CD4-positive, alpha-beta T cell (primary cell): ENCODE data around the gene DENND1A. TPM values are rescaled to one million over a fixed set of nuclear protein-coding genes. Genes with fewer than 3 reads are reported as not detected.
"Not testable (repeated sequence)": the region's sequence is repeated elsewhere in the genome, so short reads cannot be mapped to it uniquely, and the experiment has no call there.

Experiments used
- ATAC-seq: fragments of 200-7000 bp; cut with Tn5 transposase; one replicate; pipeline ENCODE4 v1.10.0; 2022; ENCODE audit warnings: mild to moderate bottlenecking; ENCODE audit not compliant: poor library complexity
- CTCF ChIA-PET: fragments of 350-600 bp; sonication (Branson Sonifier 250); formaldehyde crosslinking; loops from one replicate; lab custom pipeline; 2021; ENCODE audit warnings: antibody characterized with exemption, inconsistent platforms; lab: Charles Lee
- POLR2A ChIA-PET: fragments of 350-600 bp; sonication (Branson Sonifier 250); formaldehyde crosslinking; loops from one replicate; lab custom pipeline; 2021; ENCODE audit warnings: antibody characterized with exemption, inconsistent platforms; lab: Charles Lee
- DNase-seq, 14 experiments: peaks; one replicate each; pipeline ENCODE4 v3.0.0-alpha.2; 2013 to 2020; ENCODE audit warnings: mixed read lengths in 2 of 14
- H3K27ac ChIP-seq, 2 donors: one replicate each; pipeline versions ENCODE4 v1.5.1 to v1.7.0; 2013; ENCODE audit warnings: low read length in 2 of 2, low read depth in 1 of 2, mild to moderate bottlenecking in 1 of 2
- H3K27me3 ChIP-seq, 2 experiments: 1 replicate in 1 of 2; 2 replicates in 1 of 2; pipeline versions ENCODE4 v1.6.1 to v1.7.0; 2013; ENCODE audit warnings: low read length in 2 of 2, control low read depth in 1 of 2, mild to moderate bottlenecking in 1 of 2, moderate library complexity in 1 of 2; ENCODE audit not compliant: insufficient read depth in 2 of 2, control insufficient read depth in 1 of 2
- H3K36me3 ChIP-seq: one replicate; pipeline ENCODE4 v1.6.1; 2013; ENCODE audit warnings: low read length, control low read depth; ENCODE audit not compliant: insufficient read depth
- H3K4me1 ChIP-seq: one replicate; pipeline ENCODE4 v1.6.1; 2013; ENCODE audit warnings: low read length, control low read depth; ENCODE audit not compliant: insufficient read depth
- H3K4me3 ChIP-seq: one replicate; pipeline ENCODE4 v1.5.1; 2013; ENCODE audit warnings: mild to moderate bottlenecking, low read length, moderate library complexity
- H3K9me3 ChIP-seq, 2 experiments: 1 replicate in 1 of 2; 2 replicates in 1 of 2; pipeline versions ENCODE4 v1.6.1 to v1.7.0; 2013; ENCODE audit warnings: low read length in 2 of 2, mild to moderate bottlenecking in 2 of 2, control low read depth in 1 of 2, moderate library complexity in 1 of 2; ENCODE audit not compliant: control insufficient read depth in 1 of 2, insufficient read depth in 1 of 2
- H3K27ac Mint-ChIP-seq: one replicate; pipeline ENCODE4 v1.8.0; 2020; ENCODE audit warnings: mixed read lengths
- H3K27me3 Mint-ChIP-seq: one replicate; pipeline ENCODE4 v1.8.0; 2021; ENCODE audit warnings: mixed read lengths
- H3K36me3 Mint-ChIP-seq: one replicate; pipeline ENCODE4 v1.8.0; 2021; ENCODE audit warnings: low read depth, mixed read lengths
- H3K4me1 Mint-ChIP-seq: one replicate; pipeline ENCODE4 v1.8.0; 2021; ENCODE audit warnings: low read depth, mixed read lengths
- H3K4me3 Mint-ChIP-seq: one replicate; pipeline ENCODE4 v1.8.0; 2020; ENCODE audit warnings: mild to moderate bottlenecking, mixed read lengths
- H3K9me3 Mint-ChIP-seq: one replicate; pipeline ENCODE4 v1.8.0; 2020; ENCODE audit warnings: mixed read lengths
- intact Hi-C, 2 experiments: fragments of 100-400 bp; cut with DNase I in 1 of 2; cut with micrococcal nuclease in 1 of 2; formaldehyde crosslinking; loops; one replicate each; pipeline versions ENCODE4 v1.15.1 to v1.9.0; 2023 to 2025; cut with DNase I, micrococcal nuclease
- total RNA-seq, 174 experiments: library from RNA in 2 of 174; stranded (reverse) in 2 of 174; gene quantifications; one replicate each; pipeline ENCODE4 v1.2.3 and lab custom pipeline; 2021 to 2026
- TF ChIP-seq, protein P1 (sequence below): fragments of 200-600 bp; IDR thresholded peaks from one replicate; pipeline ENCODE4 v1.8.0; 2022; ENCODE audit warnings: antibody characterized with exemption, mild to moderate bottlenecking

Gene DENND1A
- total RNA-seq, 2 experiments from 2014 or later = 20.0 to 20.6 TPM

- TF ChIP-seq, protein P1, sequence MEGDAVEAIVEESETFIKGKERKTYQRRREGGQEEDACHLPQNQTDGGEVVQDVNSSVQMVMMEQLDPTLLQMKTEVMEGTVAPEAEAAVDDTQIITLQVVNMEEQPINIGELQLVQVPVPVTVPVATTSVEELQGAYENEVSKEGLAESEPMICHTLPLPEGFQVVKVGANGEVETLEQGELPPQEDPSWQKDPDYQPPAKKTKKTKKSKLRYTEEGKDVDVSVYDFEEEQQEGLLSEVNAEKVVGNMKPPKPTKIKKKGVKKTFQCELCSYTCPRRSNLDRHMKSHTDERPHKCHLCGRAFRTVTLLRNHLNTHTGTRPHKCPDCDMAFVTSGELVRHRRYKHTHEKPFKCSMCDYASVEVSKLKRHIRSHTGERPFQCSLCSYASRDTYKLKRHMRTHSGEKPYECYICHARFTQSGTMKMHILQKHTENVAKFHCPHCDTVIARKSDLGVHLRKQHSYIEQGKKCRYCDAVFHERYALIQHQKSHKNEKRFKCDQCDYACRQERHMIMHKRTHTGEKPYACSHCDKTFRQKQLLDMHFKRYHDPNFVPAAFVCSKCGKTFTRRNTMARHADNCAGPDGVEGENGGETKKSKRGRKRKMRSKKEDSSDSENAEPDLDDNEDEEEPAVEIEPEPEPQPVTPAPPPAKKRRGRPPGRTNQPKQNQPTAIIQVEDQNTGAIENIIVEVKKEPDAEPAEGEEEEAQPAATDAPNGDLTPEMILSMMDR = no peak
- H3K27me3 ChIP-seq = no peaks in the 10 kb centered on the region
- peaks cover 18% of the 10 kb centered on the region for H3K36me3 Mint-ChIP-seq
- no peak overlapping the region for H3K4me3 ChIP-seq
- peak in 1 of 14 experiments; percentile 10 for DNase-seq
- no peaks in the 10 kb centered on the region for H3K9me3 ChIP-seq
- peaks cover 6% of the 10 kb centered on the region for H3K4me1 ChIP-seq
- no peak for ATAC-seq
- ChIA-PET POLR2A (no interaction called here), CTCF (interaction anchor here (0.6 kb wide), 1 partner anchor 1135 kb away, joined by 3 read pairs; no protein-coding TSS in a partner anchor)
- H3K36me3 ChIP-seq = no peaks in the 10 kb centered on the region
- H3K9me3 Mint-ChIP-seq = no peaks in the 10 kb centered on the region
- no peak overlapping the region for H3K27ac Mint-ChIP-seq
- H3K4me1 Mint-ChIP-seq = peaks cover 10% of the 10 kb centered on the region
- no peak overlapping the region for H3K27ac ChIP-seq
- H3K27me3 Mint-ChIP-seq = no peaks in the 10 kb centered on the region
- H3K4me3 Mint-ChIP-seq = no peak overlapping the region
- intact Hi-C loops = no loop called here
These were observed 527.9 kb downstream of the DENND1A start for GRCh38 chr9:123401879-123402513.

- Mint-ChIP-seq H3K4me3 (no peak overlapping the region), H3K4me1 (peaks cover under 1% of the 10 kb centered on the region), H3K36me3 (peaks cover 19% of the 10 kb centered on the region), H3K27me3 (no peaks in the 10 kb centered on the region), H3K9me3 (no peaks in the 10 kb centered on the region), H3K27ac (no peak overlapping the region)
- DNase-seq (no peak), ATAC-seq (no peak)
- ChIA-PET CTCF (no interaction called here), POLR2A (no interaction called here)
- H3K4me1 ChIP-seq = peaks cover 2% of the 10 kb centered on the region
- TF ChIP-seq, protein P1 = no peak
- H3K9me3 ChIP-seq = no peaks in the 10 kb centered on the region
- no peak overlapping the region for H3K4me3 ChIP-seq
- intact Hi-C loops = no loop called here
- H3K27me3 ChIP-seq = no peaks in the 10 kb centered on the region
- H3K36me3 ChIP-seq = no peaks in the 10 kb centered on the region
- H3K27ac ChIP-seq = no peak overlapping the region
These were observed 528.9 kb downstream of the DENND1A start for GRCh38 chr9:123400926-123401503.

DNA sequence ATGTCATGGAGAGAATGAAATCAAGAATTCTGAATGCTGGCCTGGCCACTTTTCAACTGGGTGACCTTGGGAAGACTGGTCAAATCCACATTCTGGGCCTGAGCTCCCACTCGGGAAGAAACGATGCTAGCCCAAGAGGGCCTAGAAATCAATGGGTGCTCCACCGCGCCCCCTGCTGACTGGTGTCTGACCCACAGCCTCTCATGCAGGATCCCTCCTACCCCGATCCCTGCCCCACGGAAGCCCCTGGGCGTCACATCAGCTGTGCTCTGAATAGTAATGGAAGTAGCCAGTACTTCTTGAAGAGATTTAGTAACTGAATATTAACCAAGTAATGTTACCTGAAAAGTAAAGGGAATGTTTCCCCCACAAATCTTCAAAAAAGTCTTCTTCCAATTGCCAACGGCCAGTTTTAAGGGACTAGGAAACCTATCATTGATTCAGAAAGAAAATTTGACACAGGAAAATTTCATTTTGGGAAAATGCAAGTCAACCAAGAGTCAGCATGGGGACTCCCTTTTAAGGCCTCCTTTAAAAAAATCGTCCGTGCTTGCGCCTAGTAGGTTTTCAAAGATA, 530.0 kb downstream of the DENND1A start:
- intact Hi-C loops = no loop called here
- H3K36me3 ChIP-seq = no peaks in the 10 kb centered on the region
- TF ChIP-seq, protein P1 = no peak
- ChIA-PET POLR2A (no interaction called here), CTCF (no interaction called here)
- no peak overlapping the region for H3K27ac ChIP-seq
- no peaks in the 10 kb centered on the region for H3K4me1 ChIP-seq
- H3K4me3 ChIP-seq = no peak overlapping the region
- DNase-seq (peak in 2 of 14 experiments; percentile 15 to 29), ATAC-seq (no peak)
- no peak overlapping the region for H3K4me3 Mint-ChIP-seq
- no peak overlapping the region for H3K27ac Mint-ChIP-seq
- no peaks in the 10 kb centered on the region for H3K9me3 ChIP-seq
- no peaks in the 10 kb centered on the region for H3K27me3 ChIP-seq
- peaks cover 19% of the 10 kb centered on the region for H3K36me3 Mint-ChIP-seq
- H3K9me3 Mint-ChIP-seq = no peaks in the 10 kb centered on the region
- H3K4me1 Mint-ChIP-seq = no peaks in the 10 kb centered on the region
- H3K27me3 Mint-ChIP-seq = no peaks in the 10 kb centered on the region

DNA sequence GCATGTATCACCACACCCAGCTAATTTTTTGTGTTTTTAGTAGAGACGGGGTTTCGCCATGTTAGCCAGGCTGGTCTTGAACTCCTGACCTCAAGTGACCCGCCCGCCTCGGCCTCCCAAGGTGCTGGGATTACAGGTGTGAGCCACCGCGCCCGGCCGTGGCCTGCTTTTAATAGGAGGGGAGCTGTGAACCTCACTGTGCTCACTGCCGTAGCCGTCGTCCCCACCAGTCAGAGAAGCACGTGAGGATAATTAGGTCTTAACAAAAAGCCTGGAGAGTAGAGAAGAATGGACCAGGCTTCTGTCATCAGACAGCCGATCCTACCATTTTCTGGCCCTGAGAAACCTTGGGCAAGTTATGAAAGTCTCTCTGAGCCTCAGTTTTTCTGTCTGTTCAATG, 531.0 kb downstream of the DENND1A start:
- H3K4me1 Mint-ChIP-seq, POLR2A ChIA-PET, H3K36me3 ChIP-seq, H3K4me3 ChIP-seq, ATAC-seq, H3K4me1 ChIP-seq, H3K4me3 Mint-ChIP-seq, H3K9me3 ChIP-seq, DNase-seq, intact Hi-C loops, H3K27ac ChIP-seq, H3K9me3 Mint-ChIP-seq, H3K27me3 Mint-ChIP-seq, H3K27ac Mint-ChIP-seq, H3K27me3 ChIP-seq, CTCF ChIA-PET: not testable (repeated sequence)
- H3K36me3 Mint-ChIP-seq = peaks cover 19% of the 10 kb centered on the region
